OCI-LY7 (cell line): Measurements from ENCODE around the gene SH3PXD2A.

Experiments used
- CTCF ChIP-seq: fragments of 200-600 bp; sonication (generic); conservative IDR thresholded peaks from 2 replicates; pipeline ENCODE4 v1.5.1; 2014; ENCODE audit warnings: mild to moderate bottlenecking, antibody characterized with exemption, low read length, moderate library complexity, mixed read lengths
- EZH2phosphoT487 ChIP-seq: fragments of 200-600 bp; sonication (generic); IDR thresholded peaks from 2 replicates; pipeline ENCODE4 v1.6.1; 2018; ENCODE audit warnings: low read depth, borderline replicate concordance, mild to moderate bottlenecking, mixed run types, antibody characterized with exemption, low read length, moderate library complexity, mixed read lengths

- TF ChIP-seq CTCF (no peak), EZH2phosphoT487 (no peak)
Measured at GRCh38 chr10:103666762-103667150, 188.6 kb downstream of the SH3PXD2A start.
